Measurements from ENCODE around the gene SLC26A11.

DNA sequence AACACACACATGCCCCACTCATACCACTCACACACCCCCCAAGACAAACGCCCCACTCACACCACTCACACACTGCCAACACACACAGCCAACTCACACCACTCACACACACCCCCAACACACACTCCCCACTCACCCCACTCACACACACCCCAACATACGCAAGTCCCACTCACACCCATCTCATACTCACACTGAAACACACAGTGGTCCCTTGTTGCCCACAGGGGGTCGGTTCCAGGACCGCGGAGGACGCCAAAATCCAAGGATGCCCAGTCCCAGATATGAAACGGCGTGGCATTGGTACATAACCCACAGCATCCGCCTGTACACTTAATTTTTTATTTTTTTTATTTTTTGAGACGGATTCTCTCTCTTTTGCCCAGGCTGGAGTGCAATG is 61.3 kb downstream of the SLC26A11 start:
- TF ChIP-seq, protein P1, sequence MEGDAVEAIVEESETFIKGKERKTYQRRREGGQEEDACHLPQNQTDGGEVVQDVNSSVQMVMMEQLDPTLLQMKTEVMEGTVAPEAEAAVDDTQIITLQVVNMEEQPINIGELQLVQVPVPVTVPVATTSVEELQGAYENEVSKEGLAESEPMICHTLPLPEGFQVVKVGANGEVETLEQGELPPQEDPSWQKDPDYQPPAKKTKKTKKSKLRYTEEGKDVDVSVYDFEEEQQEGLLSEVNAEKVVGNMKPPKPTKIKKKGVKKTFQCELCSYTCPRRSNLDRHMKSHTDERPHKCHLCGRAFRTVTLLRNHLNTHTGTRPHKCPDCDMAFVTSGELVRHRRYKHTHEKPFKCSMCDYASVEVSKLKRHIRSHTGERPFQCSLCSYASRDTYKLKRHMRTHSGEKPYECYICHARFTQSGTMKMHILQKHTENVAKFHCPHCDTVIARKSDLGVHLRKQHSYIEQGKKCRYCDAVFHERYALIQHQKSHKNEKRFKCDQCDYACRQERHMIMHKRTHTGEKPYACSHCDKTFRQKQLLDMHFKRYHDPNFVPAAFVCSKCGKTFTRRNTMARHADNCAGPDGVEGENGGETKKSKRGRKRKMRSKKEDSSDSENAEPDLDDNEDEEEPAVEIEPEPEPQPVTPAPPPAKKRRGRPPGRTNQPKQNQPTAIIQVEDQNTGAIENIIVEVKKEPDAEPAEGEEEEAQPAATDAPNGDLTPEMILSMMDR (IDR thresholded peaks at IDR 0.05), result no peak
- TF ChIP-seq EP300 (IDR thresholded peaks at IDR 0.05; ENCODE audit: low read depth), result no peak

All from transverse colon (tissue), 3 donors.